Caco-2 (cell line): Measurements from ENCODE around the gene SMIM14. TPM values are rescaled to one million over a fixed set of nuclear protein-coding genes. Genes with fewer than 3 reads are reported as not detected.

Experiments
- BruUV-seq: library from RNA; stranded (reverse); fragments of 400-500 nt; replicated peaks from 2 replicates; lab custom pipeline; 2021; lab: Mats Ljungman, UMichigan
- CTCF ChIA-PET: fragments of 300-600 bp; sonication (Branson Sonifier 250); formaldehyde crosslinking; loops from one replicate; lab custom pipeline; 2022; ENCODE audit warnings: antibody characterized with exemption; lab: Charles Lee
- POLR2A ChIA-PET: fragments of 300-600 bp; sonication (Branson Sonifier 250); formaldehyde crosslinking; loops from one replicate; lab custom pipeline; 2022; ENCODE audit warnings: antibody characterized with exemption; lab: Charles Lee
- DNase-seq, 2 experiments: peaks; one replicate each; pipeline versions ENCODE4 v3.0.0 to v3.0.0-alpha.2; 2020 to 2022
- H3K27me3 ChIP-seq: replicated peaks from 2 replicates; pipeline ENCODE4 v1.6.0; 2011; ENCODE audit warnings: low read length; ENCODE audit not compliant: control insufficient read depth, insufficient read depth
- H3K36me3 ChIP-seq: 2 replicates; pipeline ENCODE4 v1.5.1; 2011; ENCODE audit warnings: low read length; ENCODE audit not compliant: control insufficient read depth, insufficient read depth
- H3K4me1 ChIP-seq: fragments of 250-450 bp; sonication (Bioruptor Pico); 2 replicates; pipeline ENCODE4 v1.5.1; 2020; ENCODE audit warnings: mild to moderate bottlenecking
- H3K4me3 ChIP-seq: 2 replicates; pipeline ENCODE4 v1.5.1; 2011; ENCODE audit warnings: low read depth, mild to moderate bottlenecking, control low read depth, low read length
- H3K9me3 ChIP-seq: fragments of 250-450 bp; sonication (Bioruptor Pico); 2 replicates; pipeline ENCODE4 v1.5.1; 2020; ENCODE audit warnings: mild to moderate bottlenecking, moderate library complexity
- H3K27ac Mint-ChIP-seq: one replicate; pipeline ENCODE4 v1.8.0; 2022; ENCODE audit warnings: mixed read lengths; ENCODE audit not compliant: unreplicated experiment
- H3K27me3 Mint-ChIP-seq: one replicate; pipeline ENCODE4 v1.8.0; 2022; ENCODE audit warnings: mixed read lengths; ENCODE audit not compliant: insufficient read depth, unreplicated experiment
- H3K36me3 Mint-ChIP-seq: one replicate; pipeline ENCODE4 v1.8.0; 2022; ENCODE audit warnings: mild to moderate bottlenecking, mixed read lengths; ENCODE audit not compliant: insufficient read depth, unreplicated experiment
- H3K4me1 Mint-ChIP-seq: one replicate; pipeline ENCODE4 v1.8.0; 2022; ENCODE audit warnings: low read depth, mixed read lengths; ENCODE audit not compliant: unreplicated experiment
- H3K4me3 Mint-ChIP-seq: one replicate; pipeline ENCODE4 v1.8.0; 2022; ENCODE audit warnings: mild to moderate bottlenecking, moderate library complexity, mixed read lengths; ENCODE audit not compliant: unreplicated experiment
- H3K9me3 Mint-ChIP-seq: one replicate; pipeline ENCODE4 v1.8.0; 2022; ENCODE audit warnings: mixed read lengths; ENCODE audit not compliant: unreplicated experiment
- CTCF ChIP-seq, 2 experiments: fragments of 200-600 bp in 1 of 2; IDR thresholded peaks; 1 replicate in 1 of 2; 2 replicates in 1 of 2; pipeline versions ENCODE4 v1.5.1 to v1.8.0; 2011 to 2022; ENCODE audit warnings: antibody characterized with exemption in 1 of 2, control low read depth in 1 of 2, inconsistent platforms in 1 of 2, low read depth in 1 of 2, low read length in 1 of 2, mild to moderate bottlenecking in 1 of 2, moderate library complexity in 1 of 2; ENCODE audit not compliant: insufficient read depth in 1 of 2, severe bottlenecking in 1 of 2, unreplicated experiment in 1 of 2
- intact Hi-C: fragments of 100-400 bp; cut with micrococcal nuclease; formaldehyde crosslinking; loops from one replicate; pipeline ENCODE4 v1.10.0; 2022; ENCODE audit not compliant: unreplicated experiment
- total RNA-seq: library from RNA; stranded (reverse); gene quantifications from 2 replicates; pipeline ENCODE4 v1.2.3, GENCODE V29; 2022

SMIM14 gene
- total RNA-seq, 1 experiment from 2014 or later = 41.0 TPM

GRCh38 chr4:39571504-39571903 is 67.2 kb downstream of the SMIM14 start:
- Histone ChIP-seq H3K4me3 (no peak overlapping the region), H3K36me3 (peaks cover 2% of the 10 kb centered on the region), H3K27me3 (no peaks in the 10 kb centered on the region), H3K4me1 (peaks cover 8% of the 10 kb centered on the region), H3K9me3 (no peaks in the 10 kb centered on the region)
- CTCF ChIA-PET = no interaction called here
- no peak for DNase-seq
- no TSS peak for BruUV-seq
- peaks cover under 1% of the 10 kb centered on the region for H3K36me3 Mint-ChIP-seq
- H3K4me3 Mint-ChIP-seq = no peak overlapping the region
- H3K9me3 Mint-ChIP-seq = peaks cover 1% of the 10 kb centered on the region
- no peaks in the 10 kb centered on the region for H3K27me3 Mint-ChIP-seq
- peaks cover 13% of the 10 kb centered on the region for H3K4me1 Mint-ChIP-seq
- no peak for TF ChIP-seq CTCF (IDR thresholded peaks at IDR 0.05; ENCODE audit: insufficient read depth in 1 of 2, low read depth in 1 of 2, low read length in 1 of 2, severe bottlenecking in 1 of 2, unreplicated experiment in 1 of 2)
- POLR2A ChIA-PET = no interaction called here
- no peak overlapping the region for H3K27ac Mint-ChIP-seq
- intact Hi-C loops = no loop called here

GRCh38 chr4:39571054-39571453 is 67.6 kb downstream of the SMIM14 start:
- no peak overlapping the region for H3K27ac Mint-ChIP-seq
- peaks cover 5% of the 10 kb centered on the region for H3K36me3 Mint-ChIP-seq
- TF ChIP-seq CTCF (IDR thresholded peaks at IDR 0.05; ENCODE audit: insufficient read depth in 1 of 2, low read depth in 1 of 2, low read length in 1 of 2, severe bottlenecking in 1 of 2, unreplicated experiment in 1 of 2) = no peak
- no peak overlapping the region for H3K4me3 Mint-ChIP-seq
- intact Hi-C loops = no loop called here
- no peaks in the 10 kb centered on the region for H3K27me3 ChIP-seq
- peaks cover 6% of the 10 kb centered on the region for H3K9me3 Mint-ChIP-seq
- no peak overlapping the region for H3K4me3 ChIP-seq
- peaks cover 8% of the 10 kb centered on the region for H3K4me1 ChIP-seq
- peaks cover 13% of the 10 kb centered on the region for H3K4me1 Mint-ChIP-seq
- no peaks in the 10 kb centered on the region for H3K27me3 Mint-ChIP-seq
- peaks cover 2% of the 10 kb centered on the region for H3K36me3 ChIP-seq
- no TSS peak for BruUV-seq
- ChIA-PET CTCF (no interaction called here), POLR2A (no interaction called here)
- H3K9me3 ChIP-seq = no peaks in the 10 kb centered on the region
- DNase-seq = no peak

DNA sequence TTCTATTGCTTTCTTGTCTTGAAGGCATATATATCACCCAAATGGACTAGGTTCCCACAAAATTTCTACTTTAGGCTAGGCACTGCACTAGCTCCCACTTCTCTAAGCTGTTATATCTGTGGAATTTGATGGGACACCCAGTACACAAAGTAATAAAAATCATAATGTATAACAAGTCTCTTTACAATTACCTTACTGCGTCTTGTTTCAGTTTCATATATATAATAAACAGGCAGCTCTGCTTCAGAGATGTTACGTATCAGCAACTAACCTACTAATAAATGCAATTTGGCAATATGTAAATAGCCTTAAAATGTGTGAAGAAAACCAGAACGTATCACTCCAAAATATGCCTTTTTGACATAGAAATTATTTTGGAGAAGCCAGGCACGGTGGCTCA is 69.5 kb downstream of the SMIM14 start:
- Mint-ChIP-seq H3K27ac (peak overlapping the region; percentile 74), H3K9me3 (peaks cover 13% of the 10 kb centered on the region), H3K4me1 (peaks cover 13% of the 10 kb centered on the region), H3K4me3 (peak overlapping the region; percentile 22), H3K27me3 (no peaks in the 10 kb centered on the region), H3K36me3 (peaks cover 15% of the 10 kb centered on the region)
- TF ChIP-seq CTCF (IDR thresholded peaks at IDR 0.05; ENCODE audit: insufficient read depth in 1 of 2, low read depth in 1 of 2, low read length in 1 of 2, severe bottlenecking in 1 of 2, unreplicated experiment in 1 of 2) = no peak
- Histone ChIP-seq H3K36me3 (peaks cover 2% of the 10 kb centered on the region), H3K9me3 (no peaks in the 10 kb centered on the region), H3K27me3 (no peaks in the 10 kb centered on the region), H3K4me3 (no peak overlapping the region), H3K4me1 (peaks cover 8% of the 10 kb centered on the region)
- DNase-seq = no peak
- ChIA-PET POLR2A (interaction anchor here (1.3 to 2.4 kb wide), 2 partner anchors 42 to 70 kb away, joined by 6 to 10 read pairs; partner anchors contain the start of genes SMIM14 and UGDH), CTCF (interaction anchor here (1.5 kb wide), 1 partner anchor 11 kb away, joined by 7 read pairs; no protein-coding TSS in a partner anchor)
- BruUV-seq = no TSS peak
- intact Hi-C loops = loop anchor here (1.0 kb wide), 1 partner anchor 11 kb away; no protein-coding TSS in a partner anchor
